Kidney (tissue), 14 donors: Measurements from ENCODE around the gene EIF4B. TPM values are rescaled to one million over a fixed set of nuclear protein-coding genes. Genes with fewer than 3 reads are reported as not detected.
"Not testable (repeated sequence)": the region's sequence is repeated elsewhere in the genome, so short reads cannot be mapped to it uniquely, and the experiment has no call there.

ENCODE experiments used
- DNase-seq, 5 donors: peaks; one replicate each; pipeline ENCODE4 v3.0.0-alpha.2; 2013 to 2020
- FAIRE-seq: peaks from 2 replicates; lab custom pipeline; 2012; peaks lifted over from hg19 to GRCh38; lab: Jason Lieb, UNC
- H3K27ac ChIP-seq, 2 donors: one replicate each; pipeline ENCODE4 v1.7.0; 2013; ENCODE audit warnings: low read depth in 2 of 2, low read length in 2 of 2, inconsistent platforms in 1 of 2
- H3K27me3 ChIP-seq: one replicate; pipeline ENCODE4 v1.7.1; 2013; ENCODE audit warnings: low read length, inconsistent platforms; ENCODE audit not compliant: control insufficient read depth, insufficient read depth
- H3K36me3 ChIP-seq, 3 donors: one replicate each; pipeline versions ENCODE4 v1.7.0 to v1.7.1; 2013; ENCODE audit warnings: low read length in 3 of 3, control low read depth in 1 of 3, inconsistent platforms in 1 of 3; ENCODE audit not compliant: insufficient read depth in 3 of 3, control insufficient read depth in 2 of 3
- H3K4me1 ChIP-seq, 3 donors: one replicate each; pipeline versions ENCODE4 v1.7.0 to v1.7.1; 2013; ENCODE audit warnings: low read length in 3 of 3, inconsistent platforms in 1 of 3, low read depth in 1 of 3; ENCODE audit not compliant: control insufficient read depth in 2 of 3, insufficient read depth in 2 of 3
- H3K4me3 ChIP-seq, 3 donors: one replicate each; pipeline versions ENCODE4 v1.7.0 to v1.8.1; 2013; ENCODE audit warnings: low read length in 3 of 3, control low read depth in 1 of 3, inconsistent platforms in 1 of 3
- H3K9ac ChIP-seq, 3 donors: one replicate each; pipeline versions ENCODE4 v1.7.0 to v1.7.1; 2013; ENCODE audit warnings: low read length in 3 of 3, control low read depth in 1 of 3, inconsistent platforms in 1 of 3
- H3K9me3 ChIP-seq, 3 donors: one replicate each; pipeline versions ENCODE4 v1.7.0 to v1.7.1; 2013; ENCODE audit warnings: low read length in 3 of 3, control low read depth in 1 of 3, inconsistent platforms in 1 of 3; ENCODE audit not compliant: control insufficient read depth in 2 of 3, insufficient read depth in 1 of 3
- CTCF ChIP-seq: IDR thresholded peaks from 3 replicates; pipeline ENCODE4 v1.5.1; 2012; ENCODE audit warnings: mild to moderate bottlenecking, moderate library complexity, borderline replicate concordance; ENCODE audit not compliant: insufficient read depth; ENCODE audit errors: extremely low read depth
- intact Hi-C: fragments of 100-400 bp; cut with DNase I; formaldehyde crosslinking; loops from one replicate; pipeline ENCODE4 v1.11.1; 2022
- polyA plus RNA-seq: library from polyadenylated mRNA; stranded (reverse); fragments of 350-450 nt; fragmentation: Illumina TruSeq; extraction: RNeasy Lipid Tissue Mini Kit (QIAGEN cat#74804); gene quantifications from one replicate; pipeline ENCODE4 v1.2.3, GENCODE V29; 2014; ENCODE audit warnings: low read depth, low replicate concordance; ENCODE audit not compliant: insufficient read depth
- total RNA-seq: library from RNA; stranded (reverse); fragmentation: NEBNext Ultra II Directional; extraction: Animal tissue kit (Norgen Biotek cat#: 25700); gene quantifications from one replicate; pipeline ENCODE4 v1.2.1, GENCODE V29; 2021
- donor health status: control.
- donor health status: control.
- donor health status: control.
- donor health status: control.
- donor health status: control.
- donor health status: DM: yes; HTN: yes; CAD: no.
- donor health status: Normal renal cell carcinoma (clear cell type).

EIF4B gene
- total and polyA plus RNA-seq, 2 donors from 2014 or later, result 114 to 417 TPM

- Histone ChIP-seq H3K27ac (no peak overlapping the region), H3K36me3 (no peaks in the 10 kb centered on the region)
Observed at GRCh38 chr12:52988898-52989297, 17.4 kb upstream of the EIF4B start.

DNA sequence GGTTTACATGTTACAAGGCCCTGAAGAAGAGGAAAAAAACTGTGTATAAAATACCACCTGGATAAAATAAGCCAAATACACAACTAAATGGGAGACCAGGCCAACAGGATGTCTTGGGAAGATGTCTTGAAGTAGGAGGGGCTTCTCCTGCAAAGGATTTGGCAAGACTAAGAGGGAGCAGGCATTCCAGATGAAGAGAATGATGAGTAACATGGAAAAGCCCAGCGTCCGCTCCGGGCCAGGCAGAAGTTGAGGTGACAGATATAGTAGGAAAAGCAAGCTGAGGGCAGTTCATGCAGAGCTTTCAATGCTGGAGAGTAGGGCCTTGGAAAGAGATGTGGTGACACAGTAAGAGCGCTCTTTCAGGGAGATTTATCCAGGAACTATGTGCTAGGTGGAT, 16.1 kb upstream of the EIF4B start:
- no peak for FAIRE-seq
- H3K4me3 ChIP-seq, result no peak overlapping the region
- H3K27ac ChIP-seq, result no peak overlapping the region
- intact Hi-C loops, result no loop called here
- H3K9me3 ChIP-seq, result no peaks in the 10 kb centered on the region
- H3K36me3 ChIP-seq, result no peaks in the 10 kb centered on the region
- TF ChIP-seq CTCF, result no peak
- H3K9ac ChIP-seq, result no peak overlapping the region
- H3K4me1 ChIP-seq, result peaks cover 0 to 2% (median 0%) of the 10 kb centered on the region in 3 donors
- no peaks in the 10 kb centered on the region for H3K27me3 ChIP-seq
- no peak for DNase-seq

More at GRCh38 chr12:52988898-52989297, 17.4 kb upstream of the EIF4B start:
- intact Hi-C loops, result no loop called here
- no peaks in the 10 kb centered on the region for H3K9me3 ChIP-seq
- no peak overlapping the region for H3K4me3 ChIP-seq
- H3K4me1 ChIP-seq, result peaks cover 0 to 2% (median 0%) of the 10 kb centered on the region in 3 donors
- FAIRE-seq (no peak), DNase-seq (no peak)
- no peak overlapping the region for H3K9ac ChIP-seq
- TF ChIP-seq CTCF, result no peak
- H3K27me3 ChIP-seq, result no peaks in the 10 kb centered on the region

DNA sequence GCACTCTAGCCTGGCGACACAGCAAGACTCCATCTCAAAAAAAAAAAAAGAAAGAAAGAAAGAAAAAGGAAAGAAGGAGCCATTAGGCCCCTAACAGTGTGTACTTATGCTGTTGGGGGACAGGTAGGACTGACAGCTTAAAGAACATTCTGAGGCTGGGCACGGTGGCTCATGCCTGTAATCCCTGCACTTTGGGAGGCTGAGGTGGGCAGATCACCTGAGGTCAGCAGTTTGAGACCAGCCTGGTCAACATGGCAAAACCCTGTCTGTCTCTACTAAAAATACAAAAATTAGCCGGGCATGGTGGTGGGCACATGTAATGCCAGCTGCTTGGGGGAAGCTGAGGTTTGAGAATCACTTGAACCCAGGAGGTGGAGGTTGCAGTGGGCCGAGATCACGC, 14.0 kb upstream of the EIF4B start:
- H3K27ac ChIP-seq, result not testable (repeated sequence)

DNA sequence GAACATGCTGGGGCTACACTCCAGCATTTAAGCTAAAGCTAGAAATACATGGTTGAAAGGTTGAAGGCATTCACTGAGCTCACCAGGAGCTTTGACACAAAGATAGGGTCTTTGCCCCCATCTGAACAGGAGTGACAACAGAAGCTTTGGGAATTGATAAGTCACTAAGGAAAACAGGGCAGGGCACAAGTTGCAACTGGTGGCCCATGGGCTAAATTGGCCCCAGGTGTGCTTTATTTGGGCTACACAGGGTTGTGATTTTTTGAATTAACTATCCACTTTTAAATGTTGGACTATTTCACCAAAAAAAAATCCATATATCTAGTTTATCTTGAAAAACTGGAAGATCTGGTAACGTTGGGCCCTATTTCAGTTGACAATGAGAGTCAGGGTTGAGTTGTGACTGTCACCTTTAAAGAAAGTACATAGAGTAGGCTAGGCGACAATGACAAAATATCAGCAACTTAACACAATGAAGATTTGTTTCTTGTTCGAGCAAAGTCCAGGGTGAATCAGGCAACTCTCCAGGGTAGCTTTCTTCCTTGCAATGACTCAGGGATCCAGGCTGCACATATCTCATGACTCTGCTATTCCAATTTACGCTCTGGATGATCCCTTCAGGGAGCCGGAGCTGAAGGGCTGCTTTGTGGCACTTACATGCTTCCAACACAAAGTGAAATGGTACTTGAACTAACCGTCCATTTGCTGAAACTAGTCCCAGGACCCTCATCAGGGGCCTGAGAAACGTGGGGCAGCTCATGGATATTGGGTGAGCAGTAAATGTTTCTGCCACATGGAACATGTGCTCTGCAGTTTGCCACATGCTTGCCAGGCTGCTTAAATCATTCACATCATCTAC, 13.3 kb upstream of the EIF4B start:
- FAIRE-seq, result no peak
- no peak overlapping the region for H3K27ac ChIP-seq

More for the DNA sequence above, 14.0 kb upstream of the EIF4B start:
- H3K9ac ChIP-seq, DNase-seq, H3K36me3 ChIP-seq, H3K4me3 ChIP-seq, H3K9me3 ChIP-seq, intact Hi-C loops, H3K4me1 ChIP-seq, H3K27me3 ChIP-seq, FAIRE-seq: not testable (repeated sequence)

More for the DNA sequence above, 13.3 kb upstream of the EIF4B start:
- Histone ChIP-seq H3K4me1 (peaks cover 0 to 2% (median 0%) of the 10 kb centered on the region in 3 donors), H3K36me3 (no peaks in the 10 kb centered on the region), H3K4me3 (no peak overlapping the region), H3K27me3 (no peaks in the 10 kb centered on the region), H3K9ac (no peak overlapping the region), H3K9me3 (no peaks in the 10 kb centered on the region)
- no peak for TF ChIP-seq CTCF
- intact Hi-C loops, result no loop called here
- no peak for DNase-seq
